ENCODE data around the gene ESR2. TPM values are rescaled to one million over a fixed set of nuclear protein-coding genes. Genes with fewer than 3 reads are reported as not detected.

Gene ESR2
- total RNA-seq, 3 donors from 2014 or later, result 0.98 to 2.2 (median 1.5) TPM

DNA sequence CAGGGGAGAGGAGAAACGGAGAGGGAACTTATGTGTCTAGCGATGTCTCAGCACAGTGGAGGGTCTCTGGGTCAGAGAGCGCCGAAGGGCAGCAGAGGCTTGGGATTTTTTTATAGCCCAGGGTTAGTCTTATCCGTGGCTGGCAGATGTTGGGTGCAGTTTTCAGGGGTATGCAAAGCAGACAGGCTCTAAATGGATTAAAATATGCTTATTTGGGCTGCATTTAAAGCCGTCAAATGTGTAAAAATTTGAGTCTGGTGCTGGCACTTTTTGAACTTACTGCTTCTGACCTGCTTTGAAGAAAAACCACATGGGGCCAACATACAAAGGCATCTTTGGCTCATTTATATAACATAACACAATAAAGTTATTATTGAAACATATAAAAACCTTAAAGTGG lies 178.8 kb downstream of the ESR2 start:
- no peaks in the 10 kb centered on the region for H3K4me1 ChIP-seq
- TF ChIP-seq POLR2AphosphoS5 (IDR thresholded peaks at IDR 0.05), result no peak
- TF ChIP-seq POLR2A (IDR thresholded peaks at IDR 0.05), result no peak
- TF ChIP-seq, protein P1, sequence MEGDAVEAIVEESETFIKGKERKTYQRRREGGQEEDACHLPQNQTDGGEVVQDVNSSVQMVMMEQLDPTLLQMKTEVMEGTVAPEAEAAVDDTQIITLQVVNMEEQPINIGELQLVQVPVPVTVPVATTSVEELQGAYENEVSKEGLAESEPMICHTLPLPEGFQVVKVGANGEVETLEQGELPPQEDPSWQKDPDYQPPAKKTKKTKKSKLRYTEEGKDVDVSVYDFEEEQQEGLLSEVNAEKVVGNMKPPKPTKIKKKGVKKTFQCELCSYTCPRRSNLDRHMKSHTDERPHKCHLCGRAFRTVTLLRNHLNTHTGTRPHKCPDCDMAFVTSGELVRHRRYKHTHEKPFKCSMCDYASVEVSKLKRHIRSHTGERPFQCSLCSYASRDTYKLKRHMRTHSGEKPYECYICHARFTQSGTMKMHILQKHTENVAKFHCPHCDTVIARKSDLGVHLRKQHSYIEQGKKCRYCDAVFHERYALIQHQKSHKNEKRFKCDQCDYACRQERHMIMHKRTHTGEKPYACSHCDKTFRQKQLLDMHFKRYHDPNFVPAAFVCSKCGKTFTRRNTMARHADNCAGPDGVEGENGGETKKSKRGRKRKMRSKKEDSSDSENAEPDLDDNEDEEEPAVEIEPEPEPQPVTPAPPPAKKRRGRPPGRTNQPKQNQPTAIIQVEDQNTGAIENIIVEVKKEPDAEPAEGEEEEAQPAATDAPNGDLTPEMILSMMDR (IDR thresholded peaks at IDR 0.05), result no peak
- peaks cover 4% of the 10 kb centered on the region for H3K36me3 ChIP-seq
- no peak overlapping the region for H3K4me3 ChIP-seq
- H3K27ac ChIP-seq, result no peak overlapping the region
- DNase-seq (ENCODE audit: low spot score in 2 of 2), result no peak
- intact Hi-C loops (cut with DNase I; ENCODE audit: low total_unique reads), result no loop called here
- no peaks in the 10 kb centered on the region for H3K9me3 ChIP-seq
- H3K27me3 ChIP-seq, result no peaks in the 10 kb centered on the region

DNA sequence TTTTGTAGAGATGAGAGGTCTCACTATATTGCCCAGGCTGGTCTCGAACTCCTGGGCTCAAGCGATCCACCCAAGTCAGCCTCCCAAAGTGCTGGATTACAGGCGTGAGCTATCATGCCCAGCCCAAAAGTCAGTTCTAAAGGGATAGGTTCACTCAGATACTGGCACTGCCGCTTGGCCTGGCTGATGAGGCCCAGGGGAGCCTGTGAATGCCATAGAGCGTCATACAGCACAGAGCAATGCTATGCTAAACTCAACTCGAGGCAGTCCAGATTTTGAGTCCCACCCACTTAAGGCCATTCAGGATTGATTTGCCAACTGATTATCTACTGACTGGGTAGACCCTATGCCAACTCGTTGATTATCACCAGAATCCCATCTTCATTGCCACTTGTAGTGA lies 179.4 kb downstream of the ESR2 start:
- intact Hi-C loops (cut with DNase I; ENCODE audit: low total_unique reads), result no loop called here
- no peak overlapping the region for H3K27ac ChIP-seq
- H3K4me1 ChIP-seq, result no peaks in the 10 kb centered on the region

DNA sequence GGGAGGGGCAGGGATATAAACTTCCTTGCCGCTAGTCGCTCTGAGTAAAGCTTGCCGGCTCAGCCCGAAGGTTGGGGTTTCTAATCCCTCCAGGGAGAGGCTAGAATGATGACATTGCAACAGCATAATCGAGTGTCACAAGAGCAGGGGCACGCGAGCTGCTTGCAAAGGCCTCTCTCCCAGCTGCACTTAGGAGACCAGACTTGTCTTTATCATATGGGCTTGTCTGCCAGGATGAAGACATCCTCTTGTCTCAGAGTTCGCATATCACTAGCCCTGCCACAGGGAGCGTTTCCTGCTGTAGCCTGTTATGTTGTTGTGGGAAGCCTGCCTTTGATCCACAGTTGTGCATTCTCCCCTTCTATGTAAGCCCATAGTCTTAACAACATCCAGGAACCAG lies 180.0 kb downstream of the ESR2 start:
- intact Hi-C loops (cut with DNase I; ENCODE audit: low total_unique reads), result no loop called here
- H3K4me1 ChIP-seq, result no peaks in the 10 kb centered on the region
- H3K9me3 ChIP-seq, result no peaks in the 10 kb centered on the region
- no peak overlapping the region for H3K27ac ChIP-seq
- TF ChIP-seq POLR2A (IDR thresholded peaks at IDR 0.05), result no peak
- TF ChIP-seq, protein P1 (IDR thresholded peaks at IDR 0.05), result no peak
- peaks cover under 1% of the 10 kb centered on the region for H3K36me3 ChIP-seq
- no peak overlapping the region for H3K4me3 ChIP-seq
- no peaks in the 10 kb centered on the region for H3K27me3 ChIP-seq
- DNase-seq (ENCODE audit: low spot score in 2 of 2), result no peak

More for the DNA sequence above, 179.4 kb downstream of the ESR2 start:
- no peaks in the 10 kb centered on the region for H3K9me3 ChIP-seq
- H3K36me3 ChIP-seq, result peaks cover 4% of the 10 kb centered on the region
- H3K4me3 ChIP-seq, result no peak overlapping the region
- H3K27me3 ChIP-seq, result no peaks in the 10 kb centered on the region
- TF ChIP-seq, protein P1 (IDR thresholded peaks at IDR 0.05), result no peak
- TF ChIP-seq POLR2A (IDR thresholded peaks at IDR 0.05) (no peak), POLR2AphosphoS5 (IDR thresholded peaks at IDR 0.05) (no peak)
- no peak for DNase-seq (ENCODE audit: low spot score in 2 of 2)

DNA sequence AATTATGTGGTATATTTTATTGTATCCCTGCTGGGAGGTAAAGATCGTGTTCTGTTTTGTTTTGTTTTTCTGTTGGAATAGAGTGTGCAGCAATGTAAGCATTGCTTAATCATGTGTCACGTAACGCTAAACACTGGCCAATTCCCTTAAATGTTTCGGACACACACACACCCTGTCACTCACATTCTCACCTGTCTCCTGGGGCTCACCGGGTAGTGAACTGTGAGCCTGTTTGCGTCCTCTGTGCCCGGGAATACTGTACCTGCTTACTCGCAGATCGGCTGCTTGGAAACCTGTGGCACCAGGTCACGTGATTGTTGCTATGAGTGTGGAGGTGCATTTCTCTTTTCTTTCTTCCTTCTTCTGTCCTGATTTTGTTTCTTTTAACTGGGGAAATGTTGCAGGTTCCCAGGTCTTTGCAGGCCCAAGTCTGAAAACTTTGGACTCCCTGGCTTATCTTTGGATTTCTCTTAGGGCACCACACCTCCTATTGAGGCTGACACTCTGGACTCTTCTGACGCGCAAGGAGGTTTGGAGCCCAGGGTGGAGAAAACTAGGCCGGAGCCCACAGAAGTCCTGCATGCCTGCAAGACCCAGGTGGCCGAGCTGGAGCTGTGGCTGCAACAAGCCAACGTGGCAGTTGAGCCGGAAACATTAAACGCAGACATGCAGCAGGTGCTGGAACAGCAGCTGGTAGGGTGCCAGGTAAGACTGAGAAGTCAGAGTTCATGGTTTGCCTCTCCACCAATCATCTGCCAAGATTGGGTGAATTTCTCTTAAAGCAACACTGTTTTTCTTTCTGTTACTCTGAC lies 181.1 kb downstream of the ESR2 start:
- Histone ChIP-seq H3K9me3 (no peaks in the 10 kb centered on the region), H3K27ac (peak overlapping the region in 1 of 2 donors; percentile 9), H3K4me1 (no peaks in the 10 kb centered on the region), H3K36me3 (no peaks in the 10 kb centered on the region), H3K4me3 (no peak overlapping the region), H3K27me3 (no peaks in the 10 kb centered on the region)
- DNase-seq (ENCODE audit: low spot score in 2 of 2), result peak; percentile 23 to 57
- TF ChIP-seq POLR2A (IDR thresholded peaks at IDR 0.05) (no peak), POLR2AphosphoS5 (IDR thresholded peaks at IDR 0.05) (no peak)
- TF ChIP-seq, protein P1 (IDR thresholded peaks at IDR 0.05), result no peak
- intact Hi-C loops (cut with DNase I; ENCODE audit: low total_unique reads), result no loop called here

DNA sequence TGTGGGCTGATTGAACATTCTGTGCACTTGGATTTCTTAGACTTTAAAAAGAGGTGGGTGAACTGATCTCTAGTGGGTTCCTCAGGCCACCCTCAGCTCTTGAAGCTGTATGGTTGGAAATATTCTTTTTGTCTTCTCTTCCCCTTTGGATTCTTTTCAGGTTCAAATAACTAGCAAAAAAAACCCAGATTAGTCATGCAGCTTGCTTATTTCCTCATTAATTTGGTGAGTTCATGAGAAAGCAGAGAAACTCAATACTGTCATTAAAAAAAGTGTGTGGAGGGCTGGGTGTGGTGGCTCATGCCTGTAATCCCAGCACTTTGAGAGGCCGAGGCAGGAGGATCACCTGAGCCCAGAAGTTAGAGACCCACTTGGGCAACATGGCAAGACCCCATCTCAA lies 183.4 kb downstream of the ESR2 start:
- TF ChIP-seq POLR2A (IDR thresholded peaks at IDR 0.05), result no peak
- TF ChIP-seq POLR2AphosphoS5 (IDR thresholded peaks at IDR 0.05), result no peak
- TF ChIP-seq, protein P1 (IDR thresholded peaks at IDR 0.05), result no peak
- no peak overlapping the region for H3K27ac ChIP-seq

More for the DNA sequence above, 183.4 kb downstream of the ESR2 start:
- Histone ChIP-seq H3K9me3 (no peaks in the 10 kb centered on the region), H3K4me1 (no peaks in the 10 kb centered on the region), H3K36me3 (no peaks in the 10 kb centered on the region), H3K27me3 (no peaks in the 10 kb centered on the region), H3K4me3 (no peak overlapping the region)
- DNase-seq (ENCODE audit: low spot score in 2 of 2), result no peak
- intact Hi-C loops (cut with DNase I; ENCODE audit: low total_unique reads), result no loop called here

Measured in breast epithelium (tissue), 4 donors.